Common myeloid progenitor, CD34-positive (primary cell): ENCODE data around the gene AKT1.
A peak's percentile ranks its signal among the peaks of the same experiment; 100 is the strongest.

ENCODE experiments used
- CTCF ChIA-PET: fragments of 350-600 bp; sonication (Branson Sonifier 250); formaldehyde crosslinking; loops from one replicate; lab custom pipeline; 2021; ENCODE audit warnings: antibody characterized with exemption; lab: Charles Lee
- POLR2A ChIA-PET: fragments of 350-600 bp; sonication (Branson Sonifier 250); formaldehyde crosslinking; loops from one replicate; lab custom pipeline; 2021; ENCODE audit warnings: antibody characterized with exemption; lab: Charles Lee
- DNase-seq, 3 donors: peaks; one replicate each; pipeline versions ENCODE4 v3.0.0 to v3.0.0-alpha.2; 2013
- H3K27ac ChIP-seq, 2 experiments: 1 replicate in 1 of 2; 2 replicates in 1 of 2; pipeline ENCODE4 v1.7.0; 2013; ENCODE audit warnings: inconsistent platforms in 2 of 2, low read length in 2 of 2, mild to moderate bottlenecking in 2 of 2, low read depth in 1 of 2, moderate library complexity in 1 of 2; ENCODE audit not compliant: severe bottlenecking in 2 of 2, insufficient read depth in 1 of 2, poor library complexity in 1 of 2
- H3K27me3 ChIP-seq, 5 experiments: replicated peaks in 2 of 5; 1 replicate in 3 of 5; 2 replicates in 2 of 5; pipeline versions ENCODE4 v1.6.1 to v1.7.0; 2013; ENCODE audit warnings: low read length in 4 of 5, mild to moderate bottlenecking in 2 of 5, moderate library complexity in 2 of 5, inconsistent platforms in 1 of 5; ENCODE audit not compliant: insufficient read depth in 5 of 5, control insufficient read depth in 4 of 5
- H3K36me3 ChIP-seq, 4 experiments: 1 replicate in 2 of 4; 2 replicates in 2 of 4; pipeline versions ENCODE4 v1.6.1 to v1.7.0; 2013; ENCODE audit warnings: low read length in 3 of 4, control low read depth in 1 of 4, mild to moderate bottlenecking in 1 of 4; ENCODE audit not compliant: control insufficient read depth in 4 of 4, insufficient read depth in 4 of 4
- H3K4me1 ChIP-seq, 4 experiments: 1 replicate in 3 of 4; 2 replicates in 1 of 4; pipeline versions ENCODE4 v1.6.1 to v1.7.1; 2013; ENCODE audit warnings: low read length in 3 of 4, mild to moderate bottlenecking in 3 of 4, control low read depth in 1 of 4, inconsistent platforms in 1 of 4, moderate library complexity in 1 of 4; ENCODE audit not compliant: control insufficient read depth in 4 of 4, insufficient read depth in 4 of 4; ENCODE audit errors: control extremely low read depth in 1 of 4
- H3K4me3 ChIP-seq, 7 experiments: 1 replicate in 4 of 7; 2 replicates in 3 of 7; pipeline versions ENCODE4 v1.5.1 to v1.7.0; 2013; ENCODE audit warnings: mild to moderate bottlenecking in 7 of 7, low read length in 6 of 7, moderate library complexity in 6 of 7, inconsistent platforms in 2 of 7, low read depth in 2 of 7, control low read depth in 1 of 7; ENCODE audit not compliant: insufficient read depth in 4 of 7, control insufficient read depth in 1 of 7; ENCODE audit errors: extremely low read depth in 1 of 7
- H3K9me3 ChIP-seq, 5 experiments: 1 replicate in 4 of 5; 2 replicates in 1 of 5; pipeline versions ENCODE4 v1.6.1 to v1.7.1; 2013; ENCODE audit warnings: low read length in 4 of 5, mild to moderate bottlenecking in 2 of 5, inconsistent platforms in 1 of 5, low read depth in 1 of 5, moderate library complexity in 1 of 5; ENCODE audit not compliant: control insufficient read depth in 4 of 5, insufficient read depth in 2 of 5; ENCODE audit errors: control extremely low read depth in 1 of 5
- WGBS: methylation state at CpG from one replicate; pipeline ENCODE4 v1.1.5; 2013; ENCODE audit not compliant: insufficient coverage; 5-methylcytosine and 5-hydroxymethylcytosine counted together

AKT1 gene

GRCh38 chr14:104770851-104771272 lies 24.7 kb downstream of the AKT1 start:
- peaks cover 0 to 14% (median 6%) of the 10 kb centered on the region in 5 experiments for H3K9me3 ChIP-seq
- ChIA-PET POLR2A (interaction anchor here (0.6 kb wide), 2 partner anchors 149 to 349 kb away, joined by 3 read pairs; no protein-coding TSS in a partner anchor), CTCF (interaction anchor here (0.9 to 3.7 kb wide), 11 partner anchors 10 to 273 kb away, joined by 3 to 23 read pairs (median 4); partner anchors contain the start of gene SIVA1)
- H3K4me3 ChIP-seq, result no peak overlapping the region
- 90% methylated on average over 4 of the region's 5 CpGs for WGBS
- no peaks in the 10 kb centered on the region for H3K27me3 ChIP-seq
- peaks cover 6 to 64% (median 46%) of the 10 kb centered on the region in 4 experiments for H3K36me3 ChIP-seq
- no peak overlapping the region for H3K27ac ChIP-seq
- peaks cover 0 to 8% (median 4%) of the 10 kb centered on the region in 4 experiments for H3K4me1 ChIP-seq
- DNase-seq, result peak in 2 of 3 donors; percentile 29 to 34

GRCh38 chr14:104770072-104770579 lies 25.4 kb downstream of the AKT1 start:
- H3K27me3 ChIP-seq, result no peaks in the 10 kb centered on the region
- ChIA-PET CTCF (interaction anchor here (0.9 to 3.7 kb wide), 10 partner anchors 11 to 274 kb away, joined by 3 to 23 read pairs (median 4); no protein-coding TSS in a partner anchor), POLR2A (interaction anchor here (0.6 kb wide), 1 partner anchor 218 kb away, joined by 3 read pairs; no protein-coding TSS in a partner anchor)
- 98% methylated on average over 19 of the region's 24 CpGs for WGBS
- no peak for DNase-seq
- no peak overlapping the region for H3K27ac ChIP-seq
- peaks cover 0 to 16% (median 8%) of the 10 kb centered on the region in 5 experiments for H3K9me3 ChIP-seq
- H3K4me3 ChIP-seq, result no peak overlapping the region
- peaks cover 3 to 57% (median 40%) of the 10 kb centered on the region in 4 experiments for H3K36me3 ChIP-seq
- H3K4me1 ChIP-seq, result peaks cover 0 to 8% (median 4%) of the 10 kb centered on the region in 4 experiments

- Histone ChIP-seq H3K27ac (no peak overlapping the region), H3K27me3 (no peaks in the 10 kb centered on the region), H3K36me3 (peaks cover 3 to 51% (median 37%) of the 10 kb centered on the region in 4 experiments), H3K4me1 (peaks cover 0 to 8% (median 4%) of the 10 kb centered on the region in 4 experiments), H3K4me3 (no peak overlapping the region), H3K9me3 (peaks cover 0 to 16% (median 8%) of the 10 kb centered on the region in 5 experiments)
- 90% methylated on average over 15 of the region's 18 CpGs for WGBS
- DNase-seq, result no peak
- CTCF ChIA-PET, result interaction anchor here (0.9 to 5.2 kb wide), 21 partner anchors 12 to 165 kb away, joined by 3 to 30 read pairs (median 5); no protein-coding TSS in a partner anchor
- POLR2A ChIA-PET, result interaction anchor here (0.6 to 0.7 kb wide), 2 partner anchors 28 to 219 kb away, joined by 3 read pairs; no protein-coding TSS in a partner anchor
These were observed 26.1 kb downstream of the AKT1 start for GRCh38 chr14:104769324-104770071.

GRCh38 chr14:104768437-104769323 lies 26.9 kb downstream of the AKT1 start:
- peaks cover 3 to 44% (median 33%) of the 10 kb centered on the region in 4 experiments for H3K36me3 ChIP-seq
- ChIA-PET CTCF (interaction anchor here (0.6 to 5.2 kb wide), 28 partner anchors 8 to 1647 kb away, joined by 3 to 30 read pairs (median 4); partner anchors contain the start of gene SIVA1), POLR2A (interaction anchor here (0.6 to 0.7 kb wide), 2 partner anchors 29 to 46 kb away, joined by 3 to 4 read pairs; no protein-coding TSS in a partner anchor)
- H3K9me3 ChIP-seq, result peaks cover 0 to 16% (median 8%) of the 10 kb centered on the region in 5 experiments
- 14% methylated on average over 20 of the region's 25 CpGs for WGBS
- no peak overlapping the region for H3K4me3 ChIP-seq
- no peak overlapping the region for H3K27ac ChIP-seq
- peak; percentile 72 to 86 (median 83) for DNase-seq
- H3K27me3 ChIP-seq, result no peaks in the 10 kb centered on the region
- H3K4me1 ChIP-seq, result peaks cover 0 to 8% (median 4%) of the 10 kb centered on the region in 4 experiments

GRCh38 chr14:104767634-104767918 lies 28.0 kb downstream of the AKT1 start:
- Histone ChIP-seq H3K27me3 (no peaks in the 10 kb centered on the region), H3K4me1 (peaks cover 0 to 8% (median 4%) of the 10 kb centered on the region in 4 experiments), H3K4me3 (no peak overlapping the region), H3K9me3 (peaks cover 0 to 16% (median 8%) of the 10 kb centered on the region in 5 experiments), H3K27ac (no peak overlapping the region), H3K36me3 (peaks cover 3 to 33% (median 28%) of the 10 kb centered on the region in 4 experiments)
- no peak for DNase-seq
- ChIA-PET CTCF (interaction anchor here (1.0 to 5.2 kb wide), 8 partner anchors 14 to 165 kb away, joined by 3 to 30 read pairs (median 4); no protein-coding TSS in a partner anchor), POLR2A (no interaction called here)
- WGBS, result 93% methylated on average over 5 of the region's 5 CpGs

- Histone ChIP-seq H3K27ac (no peak overlapping the region), H3K36me3 (peaks cover 7 to 33% (median 23%) of the 10 kb centered on the region in 4 experiments), H3K9me3 (peaks cover 0 to 16% (median 8%) of the 10 kb centered on the region in 5 experiments), H3K4me1 (peaks cover 0 to 8% (median 4%) of the 10 kb centered on the region in 4 experiments), H3K4me3 (no peak overlapping the region), H3K27me3 (no peaks in the 10 kb centered on the region)
- CTCF ChIA-PET, result interaction anchor here (0.8 to 5.2 kb wide), 9 partner anchors 9 to 103 kb away, joined by 3 to 30 read pairs (median 4); no protein-coding TSS in a partner anchor
- WGBS, result 60% methylated on average over 11 of the region's 15 CpGs
- no peak for DNase-seq
- POLR2A ChIA-PET, result no interaction called here
These were observed 28.5 kb downstream of the AKT1 start for GRCh38 chr14:104766863-104767633.
